ENCODE data around the gene RAB28. TPM values are rescaled to one million over a fixed set of nuclear protein-coding genes. Genes with fewer than 3 reads are reported as not detected.

Gene RAB28
- total RNA-seq, 4 donors from 2014 or later: 15.9 to 22.8 (median 18.3) TPM

DNA sequence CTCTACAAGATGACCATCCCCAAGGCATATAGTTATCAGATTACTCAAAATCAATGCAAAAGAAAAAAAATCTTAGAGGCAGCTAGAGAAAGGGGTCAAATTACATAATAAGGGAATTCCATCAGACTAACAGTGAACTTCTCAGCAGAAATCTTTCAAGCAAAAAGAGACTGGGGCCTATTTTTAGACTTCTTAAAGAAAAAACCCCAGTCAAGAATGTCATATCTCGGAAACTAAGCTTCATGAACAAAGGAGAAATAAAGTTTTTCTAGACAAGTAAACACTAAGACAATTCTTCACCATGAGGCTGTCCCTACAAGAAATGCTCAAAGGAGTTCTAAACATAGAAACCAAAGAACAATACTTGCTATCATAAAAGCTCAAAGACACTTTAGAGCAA is 51.7 kb downstream of the RAB28 start:
- Histone ChIP-seq H3K4me3 (no peak overlapping the region), H3K36me3 (no peaks in the 10 kb centered on the region), H3K4me1 (peaks cover 0 to 15% (median 10%) of the 10 kb centered on the region in 4 donors), H3K27me3 (no peaks in the 10 kb centered on the region), H3K27ac (replicated peaks in 1 of 4) (no peak overlapping the region), H3K9me3 (peaks cover 0 to 12% (median 6%) of the 10 kb centered on the region in 4 donors)
- intact Hi-C loops (cut with DNase I): no loop called here
- 74% methylated on average over 1 of the region's 1 CpG for whole genome bisulfite sequencing
- no peak for DNase-seq (ENCODE audit: extremely low spot score)
- TF ChIP-seq POLR2AphosphoS5 (IDR thresholded peaks at IDR 0.05) (no peak), EP300 (IDR thresholded peaks at IDR 0.05) (no peak), CTCF (IDR thresholded peaks at IDR 0.05) (no peak), POLR2A (IDR thresholded peaks at IDR 0.05; ENCODE audit: low read depth) (no peak)

GRCh38 chr4:13430834-13431568 is 53.1 kb downstream of the RAB28 start:
- no peak for DNase-seq (ENCODE audit: extremely low spot score)
- intact Hi-C loops (cut with DNase I): no loop called here
- Histone ChIP-seq H3K4me3 (no peak overlapping the region), H3K27me3 (no peaks in the 10 kb centered on the region), H3K9me3 (peaks cover 0 to under 1% (median 0%) of the 10 kb centered on the region in 4 donors), H3K27ac (replicated peaks in 1 of 4) (no peak overlapping the region), H3K36me3 (no peaks in the 10 kb centered on the region), H3K4me1 (peaks cover 0 to 19% (median 11%) of the 10 kb centered on the region in 4 donors)
- TF ChIP-seq POLR2AphosphoS5 (IDR thresholded peaks at IDR 0.05) (no peak), EP300 (IDR thresholded peaks at IDR 0.05) (no peak), POLR2A (IDR thresholded peaks at IDR 0.05; ENCODE audit: low read depth) (no peak), CTCF (IDR thresholded peaks at IDR 0.05) (no peak)
- WGBS: 87% methylated on average over 8 of the region's 9 CpGs

DNA sequence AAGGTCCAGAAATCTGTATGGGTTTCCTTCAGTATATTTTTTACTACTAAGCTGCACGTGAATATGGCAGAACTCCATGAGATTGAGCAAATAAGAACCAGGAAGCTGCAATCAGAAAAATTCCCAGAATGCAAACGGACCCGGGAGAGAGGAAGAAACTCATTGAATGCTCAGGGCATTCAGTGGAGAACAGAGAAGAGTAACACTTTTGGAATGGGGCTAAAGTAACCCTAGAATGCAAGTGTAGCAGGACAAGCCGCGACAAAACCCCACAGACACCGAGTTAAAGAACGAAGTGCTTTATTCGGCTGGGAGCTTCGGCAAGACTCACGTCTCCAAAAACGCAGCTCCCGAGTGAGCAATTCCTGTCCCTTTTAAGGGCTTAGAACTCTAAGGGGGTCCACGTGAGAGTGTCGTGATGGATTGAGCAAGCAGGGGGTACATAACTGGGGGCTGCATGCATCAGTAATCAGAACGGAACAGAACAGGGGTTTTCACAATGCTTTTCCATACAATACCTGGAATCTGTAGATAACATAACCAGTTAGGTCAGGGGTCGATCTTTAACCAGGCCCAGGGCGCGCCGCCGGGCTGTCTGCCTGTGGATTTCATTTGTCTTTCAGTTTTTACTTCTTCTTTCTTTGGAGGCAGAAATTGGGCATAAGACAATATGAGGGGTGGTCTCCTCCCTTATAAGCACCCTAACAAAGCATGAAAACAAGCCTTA is 56.4 kb downstream of the RAB28 start:
- no peaks in the 10 kb centered on the region for H3K9me3 ChIP-seq
- WGBS: 94% methylated on average over 20 of the region's 20 CpGs
- no peak for TF ChIP-seq POLR2A (IDR thresholded peaks at IDR 0.05; ENCODE audit: low read depth)
- no peak for TF ChIP-seq CTCF (IDR thresholded peaks at IDR 0.05)
- no peak for TF ChIP-seq POLR2AphosphoS5 (IDR thresholded peaks at IDR 0.05)
- intact Hi-C loops (cut with DNase I): no loop called here
- H3K27ac ChIP-seq (replicated peaks in 1 of 4): no peak overlapping the region
- no peak overlapping the region for H3K4me3 ChIP-seq
- no peak for DNase-seq (ENCODE audit: extremely low spot score)
- peaks cover 0 to 10% (median 3%) of the 10 kb centered on the region in 4 donors for H3K36me3 ChIP-seq
- peaks cover 0 to 16% (median 9%) of the 10 kb centered on the region in 4 donors for H3K4me1 ChIP-seq
- H3K27me3 ChIP-seq: no peaks in the 10 kb centered on the region

DNA sequence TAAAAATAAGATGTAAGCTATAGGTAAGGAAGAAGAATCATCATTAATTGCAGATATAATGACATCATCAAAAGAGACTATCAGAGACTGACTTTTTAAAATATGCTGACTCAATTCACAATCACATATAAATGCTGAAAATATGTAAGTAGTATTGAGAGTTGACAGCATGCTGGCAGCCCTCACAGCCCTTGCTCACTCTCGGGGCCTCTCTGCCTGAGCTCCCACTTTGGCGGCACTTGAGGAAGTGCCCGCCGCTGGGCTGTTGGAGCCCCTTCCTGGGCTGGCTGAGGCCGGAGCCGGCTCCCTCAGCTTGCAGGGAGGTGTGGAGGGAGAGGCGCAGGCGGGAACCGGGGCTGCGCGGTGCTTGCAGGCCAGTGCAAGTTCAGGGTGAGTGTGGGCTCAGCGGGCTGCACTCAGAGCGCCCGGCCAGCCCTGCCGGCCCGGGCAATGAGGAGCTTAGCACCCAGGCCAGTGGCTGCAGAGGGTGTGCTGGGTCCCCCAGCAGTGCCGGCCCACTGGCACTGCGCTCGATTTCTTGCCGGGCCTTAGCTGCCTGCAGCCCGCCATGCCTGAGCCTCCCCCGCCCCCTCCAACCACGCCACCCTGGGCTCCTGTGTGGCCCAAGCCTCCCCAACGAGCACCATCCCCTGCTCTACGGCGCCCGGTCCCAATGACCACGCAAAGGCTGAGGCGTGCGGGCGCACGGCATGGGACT is 68.9 kb downstream of the RAB28 start:
- Histone ChIP-seq H3K36me3 (no peaks in the 10 kb centered on the region), H3K27ac (replicated peaks in 1 of 4) (no peak overlapping the region), H3K9me3 (no peaks in the 10 kb centered on the region), H3K27me3 (no peaks in the 10 kb centered on the region), H3K4me3 (no peak overlapping the region), H3K4me1 (peaks cover 7 to 21% (median 11%) of the 10 kb centered on the region in 4 donors)
- no peak for DNase-seq (ENCODE audit: extremely low spot score)
- 90% methylated on average over 9 of the region's 32 CpGs for WGBS
- intact Hi-C loops (cut with DNase I): no loop called here
- no peak for TF ChIP-seq POLR2A (IDR thresholded peaks at IDR 0.05; ENCODE audit: low read depth)
- no peak for TF ChIP-seq POLR2AphosphoS5 (IDR thresholded peaks at IDR 0.05)
- no peak for TF ChIP-seq CTCF (IDR thresholded peaks at IDR 0.05)
- TF ChIP-seq EP300 (IDR thresholded peaks at IDR 0.05): no peak
